HL-60 (cell line): ENCODE results near the gene ESR1.

Experiments used
- DNase-seq, 2 experiments: peaks; one replicate each; pipeline ENCODE4 v3.0.0-alpha.2; 2010 to 2020; ENCODE audit warnings: low read depth in 1 of 2, low spot score in 1 of 2
- H3K27ac ChIP-seq: fragments of 250-450 bp; sonication (Bioruptor Pico); replicated peaks from 2 replicates; pipeline ENCODE4 v1.5.1; 2020; ENCODE audit warnings: mild to moderate bottlenecking, moderate library complexity
- H3K27me3 ChIP-seq: fragments of 250-450 bp; sonication (Bioruptor Pico); 2 replicates; pipeline ENCODE4 v1.5.1; 2021; ENCODE audit warnings: mild to moderate bottlenecking, moderate library complexity; ENCODE audit not compliant: insufficient read depth, poor library complexity, severe bottlenecking
- H3K4me3 ChIP-seq: replicated peaks from 2 replicates; pipeline ENCODE4 v1.5.1; 2011; ENCODE audit warnings: mild to moderate bottlenecking, control low read depth, low read length; ENCODE audit not compliant: insufficient read depth
- GABPA ChIP-seq: IDR thresholded peaks from 2 replicates; pipeline ENCODE4 v1.6.1; 2012; ENCODE audit warnings: low read depth
- POLR2AphosphoS5 ChIP-seq: IDR thresholded peaks from 2 replicates; pipeline ENCODE4 v1.6.1; 2012; ENCODE audit warnings: low read depth
- SPI1 ChIP-seq: IDR thresholded peaks from 2 replicates; pipeline ENCODE4 v1.6.1; 2012; ENCODE audit warnings: low read depth, mild to moderate bottlenecking, borderline replicate concordance
- TF ChIP-seq, protein P1 (sequence below): IDR thresholded peaks from one replicate; pipeline ENCODE4 v1.5.1; 2011; ENCODE audit warnings: low read length, control low read depth, inconsistent platforms; ENCODE audit not compliant: insufficient read depth
- TF ChIP-seq, protein P2 (sequence below): IDR thresholded peaks from 2 replicates; pipeline ENCODE4 v1.6.1; 2012; ENCODE audit warnings: low read depth; ENCODE audit not compliant: insufficient replicate concordance

ESR1 gene

DNA sequence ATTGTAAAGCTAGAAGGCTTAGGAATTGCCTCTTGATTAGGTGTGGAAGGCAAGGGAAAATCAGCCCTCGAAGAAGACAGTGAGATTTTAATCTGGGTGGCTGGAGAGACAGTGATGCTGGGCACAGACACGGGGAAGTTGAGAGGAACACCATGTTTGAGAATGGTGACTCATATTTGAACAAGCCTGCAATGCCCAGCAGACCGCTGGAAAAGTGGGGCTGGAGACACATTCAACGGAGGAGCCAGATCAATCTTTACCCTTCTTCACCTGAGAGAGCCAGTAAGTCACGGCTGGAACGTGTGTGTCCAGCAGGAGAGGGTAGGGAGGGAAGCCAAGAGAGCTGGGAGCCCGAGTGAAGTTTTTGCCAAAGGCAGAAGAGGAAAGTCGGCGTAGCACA lies 3.7 kb upstream of the ESR1 start:
- DNase-seq = no peak
- TF ChIP-seq GABPA (no peak), POLR2AphosphoS5 (no peak), SPI1 (no peak)
- TF ChIP-seq, protein P1, sequence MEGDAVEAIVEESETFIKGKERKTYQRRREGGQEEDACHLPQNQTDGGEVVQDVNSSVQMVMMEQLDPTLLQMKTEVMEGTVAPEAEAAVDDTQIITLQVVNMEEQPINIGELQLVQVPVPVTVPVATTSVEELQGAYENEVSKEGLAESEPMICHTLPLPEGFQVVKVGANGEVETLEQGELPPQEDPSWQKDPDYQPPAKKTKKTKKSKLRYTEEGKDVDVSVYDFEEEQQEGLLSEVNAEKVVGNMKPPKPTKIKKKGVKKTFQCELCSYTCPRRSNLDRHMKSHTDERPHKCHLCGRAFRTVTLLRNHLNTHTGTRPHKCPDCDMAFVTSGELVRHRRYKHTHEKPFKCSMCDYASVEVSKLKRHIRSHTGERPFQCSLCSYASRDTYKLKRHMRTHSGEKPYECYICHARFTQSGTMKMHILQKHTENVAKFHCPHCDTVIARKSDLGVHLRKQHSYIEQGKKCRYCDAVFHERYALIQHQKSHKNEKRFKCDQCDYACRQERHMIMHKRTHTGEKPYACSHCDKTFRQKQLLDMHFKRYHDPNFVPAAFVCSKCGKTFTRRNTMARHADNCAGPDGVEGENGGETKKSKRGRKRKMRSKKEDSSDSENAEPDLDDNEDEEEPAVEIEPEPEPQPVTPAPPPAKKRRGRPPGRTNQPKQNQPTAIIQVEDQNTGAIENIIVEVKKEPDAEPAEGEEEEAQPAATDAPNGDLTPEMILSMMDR = no peak
- TF ChIP-seq, protein P2, sequence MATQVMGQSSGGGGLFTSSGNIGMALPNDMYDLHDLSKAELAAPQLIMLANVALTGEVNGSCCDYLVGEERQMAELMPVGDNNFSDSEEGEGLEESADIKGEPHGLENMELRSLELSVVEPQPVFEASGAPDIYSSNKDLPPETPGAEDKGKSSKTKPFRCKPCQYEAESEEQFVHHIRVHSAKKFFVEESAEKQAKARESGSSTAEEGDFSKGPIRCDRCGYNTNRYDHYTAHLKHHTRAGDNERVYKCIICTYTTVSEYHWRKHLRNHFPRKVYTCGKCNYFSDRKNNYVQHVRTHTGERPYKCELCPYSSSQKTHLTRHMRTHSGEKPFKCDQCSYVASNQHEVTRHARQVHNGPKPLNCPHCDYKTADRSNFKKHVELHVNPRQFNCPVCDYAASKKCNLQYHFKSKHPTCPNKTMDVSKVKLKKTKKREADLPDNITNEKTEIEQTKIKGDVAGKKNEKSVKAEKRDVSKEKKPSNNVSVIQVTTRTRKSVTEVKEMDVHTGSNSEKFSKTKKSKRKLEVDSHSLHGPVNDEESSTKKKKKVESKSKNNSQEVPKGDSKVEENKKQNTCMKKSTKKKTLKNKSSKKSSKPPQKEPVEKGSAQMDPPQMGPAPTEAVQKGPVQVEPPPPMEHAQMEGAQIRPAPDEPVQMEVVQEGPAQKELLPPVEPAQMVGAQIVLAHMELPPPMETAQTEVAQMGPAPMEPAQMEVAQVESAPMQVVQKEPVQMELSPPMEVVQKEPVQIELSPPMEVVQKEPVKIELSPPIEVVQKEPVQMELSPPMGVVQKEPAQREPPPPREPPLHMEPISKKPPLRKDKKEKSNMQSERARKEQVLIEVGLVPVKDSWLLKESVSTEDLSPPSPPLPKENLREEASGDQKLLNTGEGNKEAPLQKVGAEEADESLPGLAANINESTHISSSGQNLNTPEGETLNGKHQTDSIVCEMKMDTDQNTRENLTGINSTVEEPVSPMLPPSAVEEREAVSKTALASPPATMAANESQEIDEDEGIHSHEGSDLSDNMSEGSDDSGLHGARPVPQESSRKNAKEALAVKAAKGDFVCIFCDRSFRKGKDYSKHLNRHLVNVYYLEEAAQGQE = no peak
- Histone ChIP-seq H3K27me3 (peaks cover 30% of the 10 kb centered on the region), H3K4me3 (no peak overlapping the region), H3K27ac (no peak overlapping the region)

DNA sequence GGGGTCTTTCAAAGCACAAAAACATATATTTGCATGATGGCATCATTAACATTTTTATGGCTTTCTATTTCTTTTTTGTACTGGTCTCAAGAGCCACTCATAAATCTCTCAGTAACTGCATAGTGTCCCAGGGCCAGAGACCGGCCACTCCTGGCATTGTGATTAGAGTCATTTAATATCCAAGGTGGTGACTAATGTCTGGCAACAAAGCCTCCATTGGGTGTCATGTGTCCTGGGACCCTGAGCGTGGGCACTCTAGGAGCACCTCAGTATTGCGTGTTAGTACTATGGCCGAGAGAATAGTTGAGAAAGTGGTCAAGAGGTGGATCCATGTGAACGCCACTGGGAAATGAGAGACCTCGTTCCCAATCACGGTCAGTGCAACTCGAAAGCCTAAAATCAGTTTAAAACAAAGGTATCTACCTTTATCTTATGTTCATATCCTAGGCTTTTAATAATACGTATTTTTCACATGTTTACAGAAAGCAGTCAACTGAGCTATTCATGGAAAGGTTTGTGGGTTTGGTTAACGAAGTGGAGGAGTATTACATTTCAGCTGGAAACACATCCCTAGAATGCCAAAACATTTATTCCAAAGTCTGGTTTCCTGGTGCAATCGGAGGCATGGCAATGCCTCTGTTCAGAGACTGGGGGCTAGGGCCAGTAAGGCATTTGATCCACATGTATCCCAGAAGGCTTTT lies 2.7 kb upstream of the ESR1 start:
- no peak overlapping the region for H3K27ac ChIP-seq
- H3K4me3 ChIP-seq = no peak overlapping the region
- DNase-seq = no peak
- H3K27me3 ChIP-seq = peaks cover 37% of the 10 kb centered on the region
- TF ChIP-seq SPI1 = no peak
- TF ChIP-seq GABPA = no peak
- TF ChIP-seq POLR2AphosphoS5 = no peak
- TF ChIP-seq, protein P1 = no peak
- TF ChIP-seq, protein P2 = no peak

DNA sequence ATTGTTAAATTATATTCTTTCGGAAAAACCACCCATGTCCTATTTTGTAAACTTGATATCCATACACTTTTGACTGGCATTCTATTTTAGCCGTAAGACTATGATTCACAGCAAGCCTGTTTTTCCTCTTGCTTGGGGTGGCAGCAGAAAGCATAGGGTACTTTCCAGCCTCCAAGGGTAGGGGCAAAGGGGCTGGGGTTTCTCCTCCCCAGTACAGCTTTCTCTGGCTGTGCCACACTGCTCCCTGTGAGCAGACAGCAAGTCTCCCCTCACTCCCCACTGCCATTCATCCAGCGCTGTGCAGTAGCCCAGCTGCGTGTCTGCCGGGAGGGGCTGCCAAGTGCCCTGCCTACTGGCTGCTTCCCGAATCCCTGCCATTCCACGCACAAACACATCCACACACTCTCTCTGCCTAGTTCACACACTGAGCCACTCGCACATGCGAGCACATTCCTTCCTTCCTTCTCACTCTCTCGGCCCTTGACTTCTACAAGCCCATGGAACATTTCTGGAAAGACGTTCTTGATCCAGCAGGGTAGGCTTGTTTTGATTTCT lies 2.1 kb upstream of the ESR1 start:
- no peak for DNase-seq
- TF ChIP-seq SPI1 (no peak), GABPA (no peak), POLR2AphosphoS5 (no peak)
- TF ChIP-seq, protein P1 = no peak
- TF ChIP-seq, protein P2 = no peak
- no peak overlapping the region for H3K27ac ChIP-seq

More for the DNA sequence above, 2.1 kb upstream of the ESR1 start:
- Histone ChIP-seq H3K27me3 (peaks cover 43% of the 10 kb centered on the region), H3K4me3 (no peak overlapping the region)
